ENCODE data around the gene HIRA. TPM values are rescaled to one million over a fixed set of nuclear protein-coding genes. Genes with fewer than 3 reads are reported as not detected.

HIRA gene
- total RNA-seq: 23.3 TPM
- long read RNA-seq, full-length matches to known transcripts: 2 of 21 reads
- long read RNA-seq, partial matches to known transcripts: 13 of 21 reads
- long read RNA-seq, other reads (novel, unspliced or antisense): 6 of 21 reads

- peak; percentile 93 for DNase-seq
- peak; percentile 84 for ATAC-seq
- intact Hi-C loops (cut with DNase I): no loop called here
- TF ChIP-seq CTCF (IDR thresholded peaks at IDR 0.05): no peak
- H3K27ac ChIP-seq: peak within 1 kb of the TSS; percentile 99
- no peaks in the 10 kb centered on the region for H3K9me3 ChIP-seq
- peaks cover 23% of the 10 kb centered on the region for H3K36me3 ChIP-seq
- H3K27me3 ChIP-seq: no peaks in the 10 kb centered on the region
- H3K4me3 ChIP-seq: peak within 1 kb of the TSS; percentile 97
- peaks cover 32% of the 10 kb centered on the region for H3K4me1 ChIP-seq
These were observed at the start of gene HIRA for GRCh38 chr22:19431649-19432132. TSS of gene HIRA (minus strand) at chr22:19431733. CDS start at chr22:19431476, 257 bp downstream.

- no peak for TF ChIP-seq CTCF (IDR thresholded peaks at IDR 0.05)
- Histone ChIP-seq H3K36me3 (no peaks in the 10 kb centered on the region), H3K27ac (no peak overlapping the region), H3K4me1 (peaks cover 19% of the 10 kb centered on the region), H3K9me3 (no peaks in the 10 kb centered on the region), H3K4me3 (no peak overlapping the region), H3K27me3 (no peaks in the 10 kb centered on the region)
- DNase-seq: no peak
- intact Hi-C loops (cut with DNase I): no loop called here
- ATAC-seq: no peak
These were observed 49.3 kb upstream of the HIRA start for GRCh38 chr22:19480789-19481188.

- ATAC-seq (no peak), DNase-seq (no peak)
- Histone ChIP-seq H3K27ac (no peak overlapping the region), H3K36me3 (no peaks in the 10 kb centered on the region), H3K9me3 (no peaks in the 10 kb centered on the region), H3K4me1 (peaks cover 19% of the 10 kb centered on the region), H3K27me3 (no peaks in the 10 kb centered on the region), H3K4me3 (peak overlapping the region; percentile 85)
- intact Hi-C loops (cut with DNase I): no loop called here
- no peak for TF ChIP-seq CTCF (IDR thresholded peaks at IDR 0.05)
These were observed 48.6 kb upstream of the HIRA start for GRCh38 chr22:19480173-19480568.

GRCh38 chr22:19479355-19480172 is 48.0 kb upstream of the HIRA start, which contains the start of gene CDC45:
TSS of gene CDC45 (plus strand) at chr22:19479920. CDS start at chr22:19479969, 49 bp downstream.
- Histone ChIP-seq H3K27me3 (no peaks in the 10 kb centered on the region), H3K4me1 (peaks cover 19% of the 10 kb centered on the region), H3K27ac (peak within 1 kb of the TSS; percentile 100), H3K4me3 (peak within 1 kb of the TSS; percentile 85), H3K9me3 (no peaks in the 10 kb centered on the region), H3K36me3 (peaks cover 4% of the 10 kb centered on the region)
- TF ChIP-seq CTCF (IDR thresholded peaks at IDR 0.05): no peak
- intact Hi-C loops (cut with DNase I): no loop called here
- DNase-seq: peak; percentile 96
- peak; percentile 97 for ATAC-seq

GRCh38 chr22:19478901-19479354 is 47.4 kb upstream of the HIRA start, which contains the start of gene UFD1:
TSS of gene UFD1 (minus strand) at chr22:19479193. CDS start at chr22:19479085, 108 bp downstream.
- H3K36me3 ChIP-seq: peaks cover 9% of the 10 kb centered on the region
- no peak for TF ChIP-seq CTCF (IDR thresholded peaks at IDR 0.05)
- no peaks in the 10 kb centered on the region for H3K9me3 ChIP-seq
- H3K4me1 ChIP-seq: peaks cover 19% of the 10 kb centered on the region
- H3K27me3 ChIP-seq: no peaks in the 10 kb centered on the region
- peak; percentile 81 for ATAC-seq
- peak within 1 kb of the TSS; percentile 100 for H3K27ac ChIP-seq
- intact Hi-C loops (cut with DNase I): no loop called here
- peak within 1 kb of the TSS; percentile 85 for H3K4me3 ChIP-seq
- peak; percentile 93 for DNase-seq
